OCI-LY7 (cell line): ENCODE data around the gene SPINT1. TPM values are rescaled to one million over a fixed set of nuclear protein-coding genes. Genes with fewer than 3 reads are reported as not detected.

ENCODE experiments used
- BruUV-seq: library from RNA; stranded (reverse); fragments of 400-500 nt; replicated peaks from 2 replicates; lab custom pipeline; 2021; lab: Mats Ljungman, UMichigan
- CTCF ChIA-PET: fragments of 300-600 bp; sonication (Branson Sonifier 250); formaldehyde crosslinking; loops from one replicate; lab custom pipeline; 2022; ENCODE audit warnings: antibody characterized with exemption; ENCODE audit not compliant: unreplicated experiment; lab: Charles Lee
- POLR2A ChIA-PET: fragments of 300-600 bp; sonication (Branson Sonifier 250); formaldehyde crosslinking; loops from one replicate; lab custom pipeline; 2022; ENCODE audit warnings: antibody characterized with exemption; lab: Charles Lee
- DNase-seq: peaks from one replicate; pipeline ENCODE4 v3.0.0-alpha.2; 2015; ENCODE audit warnings: low spot score
- H2AFZ ChIP-seq: fragments of 200-600 bp; sonication (generic), shearing (Covaris generic); 2 replicates; pipeline ENCODE4 v1.6.1; 2014; ENCODE audit warnings: mild to moderate bottlenecking, antibody characterized with exemption, low read length, moderate library complexity
- H3K27ac ChIP-seq: fragments of 200-600 bp; sonication (generic); 2 replicates; pipeline ENCODE4 v1.5.1; 2014; ENCODE audit warnings: mixed run types, low read depth, mild to moderate bottlenecking, moderate library complexity, low read length, inconsistent platforms; ENCODE audit not compliant: poor library complexity, severe bottlenecking
- H3K36me3 ChIP-seq: fragments of 200-600 bp; sonication (generic); 2 replicates; pipeline ENCODE4 v1.6.1; 2014; ENCODE audit warnings: mild to moderate bottlenecking, antibody characterized with exemption, low read length, moderate library complexity, mixed read lengths; ENCODE audit not compliant: insufficient read depth
- H3K4me1 ChIP-seq: fragments of 200-600 bp; sonication (generic); 2 replicates; pipeline ENCODE4 v1.5.1; 2014; ENCODE audit warnings: mild to moderate bottlenecking, low read length; ENCODE audit not compliant: insufficient read depth, poor library complexity, severe bottlenecking
- H3K4me2 ChIP-seq: fragments of 200-600 bp; sonication (generic); 2 replicates; pipeline ENCODE4 v1.6.1; 2014; ENCODE audit warnings: mild to moderate bottlenecking, low read length
- H3K4me3 ChIP-seq: fragments of 200-600 bp; sonication (generic); 2 replicates; pipeline ENCODE4 v1.5.1; 2014; ENCODE audit warnings: mild to moderate bottlenecking, low read depth, low read length; ENCODE audit not compliant: poor library complexity, severe bottlenecking
- H3K79me2 ChIP-seq: fragments of 200-600 bp; sonication (generic); 2 replicates; pipeline ENCODE4 v1.6.1; 2016; ENCODE audit warnings: low read depth, mild to moderate bottlenecking, low read length, moderate library complexity, mixed read lengths; ENCODE audit not compliant: insufficient read depth
- H3K9me2 ChIP-seq: fragments of 200-600 bp; sonication (generic); 2 replicates; pipeline ENCODE4 v1.6.1; 2016; ENCODE audit warnings: mild to moderate bottlenecking, low read length, mixed read lengths; ENCODE audit not compliant: insufficient read depth
- H3K9me3 ChIP-seq: fragments of 200-600 bp; sonication (generic); 2 replicates; pipeline ENCODE4 v1.6.1; 2014; ENCODE audit warnings: mild to moderate bottlenecking, mixed run types, low read length, mixed read lengths
- H4K20me1 ChIP-seq: fragments of 200-600 bp; sonication (generic); 2 replicates; pipeline ENCODE4 v1.6.1; 2014; ENCODE audit warnings: mild to moderate bottlenecking, antibody characterized with exemption, low read length, moderate library complexity, mixed read lengths; ENCODE audit not compliant: insufficient read depth
- EZH2phosphoT487 ChIP-seq: fragments of 200-600 bp; sonication (generic); IDR thresholded peaks from 2 replicates; pipeline ENCODE4 v1.6.1; 2018; ENCODE audit warnings: low read depth, borderline replicate concordance, mild to moderate bottlenecking, mixed run types, antibody characterized with exemption, low read length, moderate library complexity, mixed read lengths
- intact Hi-C: fragments of 100-400 bp; cut with micrococcal nuclease; formaldehyde crosslinking; loops from one replicate; pipeline ENCODE4 v1.10.0; 2022; ENCODE audit not compliant: unreplicated experiment
- total RNA-seq, 2 experiments: library from RNA; depleted of rRNA in 1 of 2; stranded (reverse); fragments of >200 nt in 1 of 2; shearing (Covaris generic) in 1 of 2; gene quantifications; 2 replicates each; pipeline ENCODE4 v1.2.3, GENCODE V29; 2014 to 2022
- TF ChIP-seq, protein P1 (sequence below): fragments of 200-600 bp; sonication (generic); conservative IDR thresholded peaks from 2 replicates; pipeline ENCODE4 v1.5.1; 2014; ENCODE audit warnings: mild to moderate bottlenecking, antibody characterized with exemption, low read length, moderate library complexity, mixed read lengths

SPINT1 gene
- total RNA-seq, 2 experiments from 2014 or later, result 2.4 TPM; not detected in 1

DNA sequence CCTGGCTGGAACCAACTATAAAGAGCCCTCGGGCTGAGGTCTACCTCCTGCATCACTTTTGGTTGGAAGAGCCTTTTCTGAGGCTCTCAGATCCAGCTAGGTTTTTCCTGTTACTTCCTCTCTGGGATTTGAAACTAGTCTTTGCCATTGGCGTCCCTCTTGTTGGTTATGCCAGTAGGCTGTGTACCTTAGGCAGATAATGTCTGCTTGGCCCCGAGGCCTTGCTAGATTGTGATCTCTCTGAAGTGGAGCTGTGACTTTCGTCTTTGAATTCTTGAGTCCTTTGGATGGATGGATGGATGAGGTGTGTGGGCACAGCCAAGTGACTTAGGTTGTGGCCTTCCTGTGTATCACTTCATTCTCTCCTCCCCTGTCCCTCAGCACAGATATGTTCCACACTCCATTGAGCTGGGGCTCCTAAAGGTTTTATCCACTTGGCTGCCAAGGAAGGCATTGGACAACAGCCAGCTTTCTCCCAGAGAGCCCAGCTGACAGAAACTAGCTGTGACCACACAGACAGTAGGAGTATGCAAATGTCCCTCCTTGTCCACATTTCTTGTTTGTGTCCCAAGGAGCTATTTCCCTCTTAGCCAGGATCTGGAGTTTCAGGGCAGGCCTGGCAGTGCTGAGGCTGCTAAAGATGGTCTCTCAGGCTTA lies 28.7 kb upstream of the SPINT1 start:
- Histone ChIP-seq H3K27ac (no peak overlapping the region), H3K4me2 (no peak overlapping the region), H4K20me1 (no peaks in the 10 kb centered on the region), H3K4me3 (no peak overlapping the region), H3K9me2 (no peaks in the 10 kb centered on the region), H3K4me1 (no peaks in the 10 kb centered on the region), H2AFZ (no peak overlapping the region), H3K36me3 (peaks cover 12% of the 10 kb centered on the region; the same call in 1 of the 2 replicates), H3K79me2 (no peaks in the 10 kb centered on the region), H3K9me3 (no peaks in the 10 kb centered on the region)
- BruUV-seq, result no TSS peak
- no peak for DNase-seq
- TF ChIP-seq, protein P1, sequence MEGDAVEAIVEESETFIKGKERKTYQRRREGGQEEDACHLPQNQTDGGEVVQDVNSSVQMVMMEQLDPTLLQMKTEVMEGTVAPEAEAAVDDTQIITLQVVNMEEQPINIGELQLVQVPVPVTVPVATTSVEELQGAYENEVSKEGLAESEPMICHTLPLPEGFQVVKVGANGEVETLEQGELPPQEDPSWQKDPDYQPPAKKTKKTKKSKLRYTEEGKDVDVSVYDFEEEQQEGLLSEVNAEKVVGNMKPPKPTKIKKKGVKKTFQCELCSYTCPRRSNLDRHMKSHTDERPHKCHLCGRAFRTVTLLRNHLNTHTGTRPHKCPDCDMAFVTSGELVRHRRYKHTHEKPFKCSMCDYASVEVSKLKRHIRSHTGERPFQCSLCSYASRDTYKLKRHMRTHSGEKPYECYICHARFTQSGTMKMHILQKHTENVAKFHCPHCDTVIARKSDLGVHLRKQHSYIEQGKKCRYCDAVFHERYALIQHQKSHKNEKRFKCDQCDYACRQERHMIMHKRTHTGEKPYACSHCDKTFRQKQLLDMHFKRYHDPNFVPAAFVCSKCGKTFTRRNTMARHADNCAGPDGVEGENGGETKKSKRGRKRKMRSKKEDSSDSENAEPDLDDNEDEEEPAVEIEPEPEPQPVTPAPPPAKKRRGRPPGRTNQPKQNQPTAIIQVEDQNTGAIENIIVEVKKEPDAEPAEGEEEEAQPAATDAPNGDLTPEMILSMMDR, result no peak
- TF ChIP-seq EZH2phosphoT487, result no peak
- intact Hi-C loops, result no loop called here
- CTCF ChIA-PET, result no interaction called here
- POLR2A ChIA-PET, result interaction anchor here (0.5 kb wide), 1 partner anchor 106 kb away, joined by 5 read pairs; no protein-coding TSS in a partner anchor

DNA sequence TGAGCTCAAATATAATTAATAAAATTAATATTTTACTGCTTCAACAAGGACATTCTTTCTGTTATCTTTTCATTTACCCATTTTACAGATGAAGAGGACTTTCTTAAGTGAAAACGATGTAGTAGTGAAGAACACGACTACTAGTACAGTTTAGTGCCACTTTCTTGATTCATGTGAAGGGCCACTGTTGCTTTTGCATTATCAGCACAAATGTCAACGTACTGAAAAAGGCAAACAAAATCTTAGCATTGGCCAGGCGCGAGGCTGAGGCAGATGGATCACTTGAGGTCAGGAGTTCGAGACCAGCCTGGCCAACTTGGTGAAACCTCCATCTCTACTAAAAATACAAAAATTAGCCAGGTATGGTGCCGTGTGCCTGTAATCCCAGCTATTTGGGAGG lies 24.8 kb upstream of the SPINT1 start:
- CTCF ChIA-PET, result no interaction called here
- intact Hi-C loops, result no loop called here

DNA sequence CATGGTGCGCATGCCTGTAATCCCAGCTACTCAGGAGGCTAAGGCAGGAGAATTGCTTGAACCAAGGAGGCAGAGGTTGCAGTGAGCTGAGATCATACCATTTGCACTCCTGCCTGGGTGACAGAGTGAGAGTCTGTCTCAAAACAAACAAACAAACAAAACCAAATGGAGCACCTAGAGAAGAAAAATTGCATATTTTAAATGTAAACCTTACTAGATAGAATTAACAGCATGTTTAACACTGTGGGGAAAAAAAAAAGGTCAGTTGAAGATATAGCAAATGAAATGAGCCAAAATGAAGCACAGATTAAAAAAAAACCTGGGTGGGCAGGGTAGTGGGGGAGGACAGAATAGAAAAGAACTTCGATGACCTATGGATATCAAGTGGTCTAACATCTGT lies 22.7 kb upstream of the SPINT1 start:
- Histone ChIP-seq H4K20me1 (no peaks in the 10 kb centered on the region), H3K4me3 (no peak overlapping the region), H3K9me3 (no peaks in the 10 kb centered on the region)

More for the DNA sequence above, 24.8 kb upstream of the SPINT1 start:
- Histone ChIP-seq H4K20me1 (no peaks in the 10 kb centered on the region), H3K4me1 (no peaks in the 10 kb centered on the region), H3K4me3 (no peak overlapping the region), H3K79me2 (no peaks in the 10 kb centered on the region), H2AFZ (no peak overlapping the region), H3K9me2 (no peaks in the 10 kb centered on the region), H3K4me2 (no peak overlapping the region), H3K36me3 (no peaks in the 10 kb centered on the region), H3K27ac (no peak overlapping the region), H3K9me3 (no peaks in the 10 kb centered on the region)
- no peak for TF ChIP-seq EZH2phosphoT487
- TF ChIP-seq, protein P1, result no peak
- BruUV-seq, result no TSS peak
- POLR2A ChIA-PET, result interaction anchor here (0.6 kb wide), 1 partner anchor 18 kb away, joined by 3 read pairs; no protein-coding TSS in a partner anchor
- DNase-seq, result no peak

More for the DNA sequence above, 22.7 kb upstream of the SPINT1 start:
- Histone ChIP-seq H3K9me2 (no peaks in the 10 kb centered on the region), H3K36me3 (no peaks in the 10 kb centered on the region), H2AFZ (no peak overlapping the region), H3K4me1 (no peaks in the 10 kb centered on the region), H3K27ac (no peak overlapping the region), H3K79me2 (no peaks in the 10 kb centered on the region), H3K4me2 (no peak overlapping the region)
- intact Hi-C loops, result no loop called here
- no TSS peak for BruUV-seq
- ChIA-PET CTCF (no interaction called here), POLR2A (no interaction called here)
- no peak for DNase-seq
- no peak for TF ChIP-seq EZH2phosphoT487
- TF ChIP-seq, protein P1, result no peak
